HCT116 (cell line): ENCODE measurements around the gene PHACTR1. TPM values are rescaled to one million over a fixed set of nuclear protein-coding genes. Genes with fewer than 3 reads are reported as not detected.

Experiments
- ATAC-seq: fragments of 200-7000 bp; cut with Tn5 transposase; 2 replicates; pipeline ENCODE4 v1.9.1; 2020; ENCODE audit warnings: mild to moderate bottlenecking, moderate library complexity
- BruUV-seq: library from RNA; stranded (reverse); fragments of 400-500 nt; replicated peaks from 2 replicates; lab custom pipeline; 2021; lab: Mats Ljungman, UMichigan
- CTCF ChIA-PET: fragments of 300-600 bp; sonication (Branson Sonifier 250); formaldehyde crosslinking; loops from one replicate; lab custom pipeline; 2021; ENCODE audit warnings: antibody characterized with exemption; lab: Charles Lee
- POLR2A ChIA-PET: fragments of 300-600, 350-600 bp; sonication (Branson Sonifier 250); formaldehyde crosslinking; loops from one replicate; lab custom pipeline; 2021; ENCODE audit warnings: antibody characterized with exemption; lab: Charles Lee
- RAD21 ChIA-PET, 2 experiments: fragments of 300-600 bp; sonication (Branson Sonifier 250); formaldehyde crosslinking; loops; one replicate each; lab custom pipeline; 2023; ENCODE audit warnings: low total read pairs in 2 of 2; ENCODE audit not compliant: uncharacterized antibody in 2 of 2, unreplicated experiment in 2 of 2, low non-redundant PET in 1 of 2; lab: Charles Lee
- DNase-seq: peaks from one replicate; pipeline ENCODE4 v3.0.0-alpha.2; 2010; ENCODE audit warnings: low read depth, low spot score
- H2AFZ ChIP-seq: fragments of 200-600 bp; shearing (Covaris generic), sonication (generic); 2 replicates; pipeline ENCODE4 v1.6.1; 2017; ENCODE audit warnings: low read depth, mixed run types, mixed read lengths, antibody characterized with exemption, low read length; ENCODE audit not compliant: poor library complexity, severe bottlenecking
- H3K27ac ChIP-seq: 2 replicates; pipeline ENCODE4 v1.5.1; 2012; ENCODE audit warnings: low read depth, low read length
- H3K27me3 ChIP-seq: fragments of 200-600 bp; sonication (generic); 2 replicates; pipeline ENCODE4 v1.6.1; 2016; ENCODE audit warnings: mixed run types, low read length, mixed read lengths; ENCODE audit not compliant: insufficient read depth
- H3K36me3 ChIP-seq, 2 experiments: fragments of 200-500 bp in 1 of 2; fragments of 200-600 bp in 1 of 2; sonication (Bioruptor generic) in 1 of 2; sonication (generic) in 1 of 2; 2 replicates each; pipeline versions ENCODE4 v1.5.1 to v1.6.1; 2014 to 2016; ENCODE audit warnings: low read length in 2 of 2, inconsistent platforms in 1 of 2, mixed read lengths in 1 of 2, mixed run types in 1 of 2; ENCODE audit not compliant: insufficient read depth in 2 of 2, control insufficient read depth in 1 of 2
- H3K4me1 ChIP-seq, 2 experiments: fragments of 200-600 bp in 1 of 2; sonication (generic) in 1 of 2; 2 replicates each; pipeline versions ENCODE4 v1.5.1 to v1.6.1; 2012 to 2017; ENCODE audit warnings: low read length in 2 of 2, inconsistent platforms in 1 of 2, mild to moderate bottlenecking in 1 of 2, mixed read lengths in 1 of 2, mixed run types in 1 of 2, moderate library complexity in 1 of 2; ENCODE audit not compliant: insufficient read depth in 2 of 2, control insufficient read depth in 1 of 2
- H3K4me2 ChIP-seq: fragments of 200-600 bp; sonication (generic); 2 replicates; pipeline ENCODE4 v1.6.1; 2017; ENCODE audit warnings: mixed run types, low read length, mixed read lengths
- H3K4me3 ChIP-seq, 2 experiments: fragments of 200-600 bp in 1 of 2; sonication (generic) in 1 of 2; replicated peaks in 1 of 2; 2 replicates each; pipeline ENCODE4 v1.5.1; 2011 to 2016; ENCODE audit warnings: low read length in 2 of 2, control low read depth in 1 of 2, low read depth in 1 of 2, mild to moderate bottlenecking in 1 of 2, mixed read lengths in 1 of 2, mixed run types in 1 of 2
- H3K79me2 ChIP-seq: fragments of 200-600 bp; sonication (generic); 2 replicates; pipeline ENCODE4 v1.6.1; 2017; ENCODE audit warnings: mild to moderate bottlenecking, mixed run types, low read length, moderate library complexity, mixed read lengths; ENCODE audit not compliant: insufficient read depth
- H3K9ac ChIP-seq: fragments of 200-600 bp; sonication (generic); 2 replicates; pipeline ENCODE4 v1.6.1; 2016; ENCODE audit warnings: low read length, mixed read lengths
- H3K9me2 ChIP-seq: fragments of 200-600 bp; sonication (generic), shearing (Covaris generic); 2 replicates; pipeline ENCODE4 v1.6.1; 2017; ENCODE audit warnings: mixed run types, mild to moderate bottlenecking, moderate library complexity; ENCODE audit not compliant: insufficient read depth
- H3K9me3 ChIP-seq, 2 experiments: fragments of 200-500 bp in 1 of 2; fragments of 200-600 bp in 1 of 2; sonication (Bioruptor generic) in 1 of 2; sonication (generic) in 1 of 2; 2 replicates each; pipeline ENCODE4 v1.6.1; 2014 to 2017; ENCODE audit warnings: low read length in 2 of 2, mixed read lengths in 2 of 2, inconsistent platforms in 1 of 2, low read depth in 1 of 2, mild to moderate bottlenecking in 1 of 2, mixed run types in 1 of 2, moderate library complexity in 1 of 2; ENCODE audit not compliant: control insufficient read depth in 1 of 2, insufficient read depth in 1 of 2
- H4K20me1 ChIP-seq: fragments of 200-600 bp; sonication (generic), shearing (Covaris generic); 2 replicates; pipeline ENCODE4 v1.6.1; 2017; ENCODE audit warnings: mixed run types, mild to moderate bottlenecking, moderate library complexity; ENCODE audit not compliant: insufficient read depth
- ATF3 ChIP-seq: IDR thresholded peaks from 2 replicates; pipeline ENCODE4 v1.6.1; 2012
- CBX3 ChIP-seq: IDR thresholded peaks from 2 replicates; pipeline ENCODE4 v1.6.1; 2012; ENCODE audit warnings: low read depth
- CTCF ChIP-seq, 3 experiments: fragments of 200-600 bp in 1 of 3; sonication (generic) in 1 of 3; IDR thresholded peaks in 2 of 3; conservative IDR thresholded peaks in 1 of 3; 2 replicates each; pipeline ENCODE4 v1.5.1; 2012 to 2017; ENCODE audit warnings: low read depth in 2 of 3, low read length in 2 of 3, antibody characterized with exemption in 1 of 3, borderline replicate concordance in 1 of 3, control low read depth in 1 of 3, mild to moderate bottlenecking in 1 of 3, mixed read lengths in 1 of 3, mixed run types in 1 of 3, moderate library complexity in 1 of 3; ENCODE audit not compliant: insufficient read depth in 1 of 3
- ELF1 ChIP-seq: IDR thresholded peaks from 2 replicates; pipeline ENCODE4 v1.6.1; 2012; ENCODE audit warnings: low read depth, borderline replicate concordance
- EZH2 ChIP-seq: fragments of 200-600 bp; sonication (generic); IDR thresholded peaks from 2 replicates; pipeline ENCODE4 v1.6.1; 2017; ENCODE audit warnings: antibody characterized with exemption, mixed run types
- EZH2phosphoT487 ChIP-seq: fragments of 200-600 bp; IDR thresholded peaks from 2 replicates; pipeline ENCODE4 v1.6.1; 2018; ENCODE audit warnings: antibody characterized with exemption, borderline replicate concordance
- FOSL1 ChIP-seq: IDR thresholded peaks from 2 replicates; pipeline ENCODE4 v1.6.1; 2012; ENCODE audit warnings: low read depth
- MAX ChIP-seq: IDR thresholded peaks from 2 replicates; pipeline ENCODE4 v1.6.1; 2012
- POLR2A ChIP-seq: IDR thresholded peaks from 2 replicates; pipeline ENCODE4 v1.7.0; 2011; ENCODE audit warnings: borderline replicate concordance; ENCODE audit not compliant: insufficient read depth, insufficient read length; ENCODE audit errors: extremely low read depth
- POLR2AphosphoS5 ChIP-seq: IDR thresholded peaks from 2 replicates; pipeline ENCODE4 v1.6.1; 2011; ENCODE audit warnings: mild to moderate bottlenecking, low read depth, low read length, moderate library complexity
- RAD21 ChIP-seq: IDR thresholded peaks from 2 replicates; pipeline ENCODE4 v1.6.1; 2012; ENCODE audit warnings: low read depth, mild to moderate bottlenecking
- REST ChIP-seq: IDR thresholded peaks from 2 replicates; pipeline ENCODE4 v1.6.1; 2012; ENCODE audit warnings: low read depth
- SIN3A ChIP-seq: IDR thresholded peaks from 2 replicates; pipeline ENCODE4 v1.6.1; 2012; ENCODE audit warnings: low read depth
- SP1 ChIP-seq: IDR thresholded peaks from 2 replicates; pipeline ENCODE4 v1.6.1; 2012; ENCODE audit warnings: low read depth
- SRF ChIP-seq: IDR thresholded peaks from 2 replicates; pipeline ENCODE4 v1.6.1; 2012; ENCODE audit warnings: low read depth
- TCF7L2 ChIP-seq: IDR thresholded peaks from 2 replicates; pipeline ENCODE4 v1.7.0; 2011; ENCODE audit warnings: borderline replicate concordance, inconsistent platforms; ENCODE audit not compliant: insufficient read depth, insufficient read length; ENCODE audit errors: extremely low read depth
- ZBTB33 ChIP-seq: IDR thresholded peaks from 2 replicates; pipeline ENCODE4 v1.6.1; 2011; ENCODE audit warnings: mild to moderate bottlenecking, low read length, moderate library complexity; ENCODE audit not compliant: insufficient replicate concordance; ENCODE audit errors: extremely low read depth
- ZFX ChIP-seq: fragments of 450-650 bp; IDR thresholded peaks from 2 replicates; pipeline ENCODE4 v1.6.1; 2017
- ZNF274 ChIP-seq: fragments of 200-500 bp; sonication (Bioruptor generic); IDR thresholded peaks from 2 replicates; pipeline ENCODE4 v1.6.1; 2014; ENCODE audit warnings: mild to moderate bottlenecking, low read depth, low read length, inconsistent platforms
- intact Hi-C: fragments of 100-400 bp; cut with micrococcal nuclease; formaldehyde crosslinking; loops from 2 replicates; pipeline ENCODE4 v1.10.0; 2022
- total RNA-seq: library from RNA; stranded (reverse); gene quantifications from one replicate; pipeline ENCODE4 v1.2.1, GENCODE V29; 2021; ENCODE audit not compliant: unreplicated experiment

PHACTR1 gene
- total RNA-seq, 1 experiment from 2014 or later = 0.17 TPM

GRCh38 chr6:13101985-13102384, 385.4 kb downstream of the PHACTR1 start:
- no peak overlapping the region for H3K27ac ChIP-seq
- H3K9me3 ChIP-seq = no peaks in the 10 kb centered on the region
- H3K79me2 ChIP-seq = no peaks in the 10 kb centered on the region
- ChIA-PET POLR2A (no interaction called here), CTCF (no interaction called here), RAD21 (no interaction called here)
- DNase-seq (no peak), ATAC-seq (no peak)
- H3K4me3 ChIP-seq = no peak overlapping the region
- no peak overlapping the region for H3K4me2 ChIP-seq
- H3K9me2 ChIP-seq = no peaks in the 10 kb centered on the region
- no peaks in the 10 kb centered on the region for H3K4me1 ChIP-seq
- no TSS peak for BruUV-seq
- peaks cover 40% of the 10 kb centered on the region for H3K27me3 ChIP-seq
- no peak overlapping the region for H3K9ac ChIP-seq
- H2AFZ ChIP-seq = no peak overlapping the region
- no peaks in the 10 kb centered on the region for H4K20me1 ChIP-seq
- intact Hi-C loops = no loop called here
- H3K36me3 ChIP-seq = no peaks in the 10 kb centered on the region
- no peak for TF ChIP-seq RAD21
- TF ChIP-seq MAX = no peak
- TF ChIP-seq POLR2AphosphoS5 = no peak
- no peak for TF ChIP-seq CBX3
- TF ChIP-seq FOSL1 = no peak
- no peak for TF ChIP-seq SP1
- no peak for TF ChIP-seq ZNF274
- no peak for TF ChIP-seq ELF1
- TF ChIP-seq ZBTB33 = no peak
- TF ChIP-seq TCF7L2 = no peak
- no peak for TF ChIP-seq EZH2
- no peak for TF ChIP-seq SIN3A
- no peak for TF ChIP-seq CTCF (IDR thresholded peaks at IDR 0.05 in 2 of 3, conservative IDR thresholded peaks at IDR 0.05 in 1 of 3; ENCODE audit: borderline replicate concordance in 1 of 3, insufficient read depth in 1 of 3, low read depth in 2 of 3, low read length in 2 of 3)
- no peak for TF ChIP-seq REST
- TF ChIP-seq EZH2phosphoT487 = no peak
- no peak for TF ChIP-seq POLR2A
- no peak for TF ChIP-seq ZFX
- no peak for TF ChIP-seq ATF3
- no peak for TF ChIP-seq SRF
